Measurements from ENCODE around the gene PDGFA.

PDGFA gene

DNA sequence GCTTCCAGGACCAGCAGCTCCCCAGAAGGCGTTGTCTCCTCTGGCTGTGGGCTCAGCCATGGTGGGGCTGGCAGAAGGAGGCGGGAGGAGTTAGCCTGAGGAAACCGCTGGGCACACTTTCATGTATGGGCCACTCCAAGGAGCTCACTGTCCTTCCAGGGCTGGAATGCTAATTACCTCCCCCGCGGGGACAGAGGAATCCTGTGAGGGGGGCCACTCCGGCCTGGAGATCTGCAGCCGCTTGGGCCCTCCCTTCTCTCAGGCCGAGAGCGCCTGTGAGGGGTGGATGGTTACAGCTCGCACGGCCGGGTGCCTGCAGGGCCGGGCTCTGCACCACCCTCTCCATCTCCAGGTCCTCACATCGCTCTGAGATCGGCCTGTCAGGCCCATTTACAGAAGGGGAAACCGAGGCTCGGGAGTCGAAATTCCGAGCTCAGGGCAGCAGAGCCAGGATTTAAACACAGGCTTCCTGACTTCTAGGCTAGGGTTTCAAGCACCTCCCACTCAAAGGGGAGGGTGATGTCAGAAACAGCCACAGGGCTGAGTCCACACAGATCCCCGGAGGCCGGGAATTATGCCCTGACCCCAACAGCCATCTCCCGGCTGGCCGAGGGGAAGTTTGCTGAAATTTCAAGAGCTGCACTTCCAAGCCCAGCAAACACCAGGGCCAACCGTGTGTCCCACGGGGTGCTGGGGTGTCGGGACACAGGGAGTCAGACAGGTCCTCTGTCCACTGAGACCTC, 59.1 kb downstream of the PDGFA start:
- no peak for DNase-seq
- no peak overlapping the region for H3K27ac ChIP-seq
- no peaks in the 10 kb centered on the region for H3K36me3 ChIP-seq (replicated peaks)
- H3K4me3 ChIP-seq (ENCODE audit: low read depth, low read length), result no peak overlapping the region
- H3K27me3 ChIP-seq (replicated peaks), result no peaks in the 10 kb centered on the region
- TF ChIP-seq, protein P1, sequence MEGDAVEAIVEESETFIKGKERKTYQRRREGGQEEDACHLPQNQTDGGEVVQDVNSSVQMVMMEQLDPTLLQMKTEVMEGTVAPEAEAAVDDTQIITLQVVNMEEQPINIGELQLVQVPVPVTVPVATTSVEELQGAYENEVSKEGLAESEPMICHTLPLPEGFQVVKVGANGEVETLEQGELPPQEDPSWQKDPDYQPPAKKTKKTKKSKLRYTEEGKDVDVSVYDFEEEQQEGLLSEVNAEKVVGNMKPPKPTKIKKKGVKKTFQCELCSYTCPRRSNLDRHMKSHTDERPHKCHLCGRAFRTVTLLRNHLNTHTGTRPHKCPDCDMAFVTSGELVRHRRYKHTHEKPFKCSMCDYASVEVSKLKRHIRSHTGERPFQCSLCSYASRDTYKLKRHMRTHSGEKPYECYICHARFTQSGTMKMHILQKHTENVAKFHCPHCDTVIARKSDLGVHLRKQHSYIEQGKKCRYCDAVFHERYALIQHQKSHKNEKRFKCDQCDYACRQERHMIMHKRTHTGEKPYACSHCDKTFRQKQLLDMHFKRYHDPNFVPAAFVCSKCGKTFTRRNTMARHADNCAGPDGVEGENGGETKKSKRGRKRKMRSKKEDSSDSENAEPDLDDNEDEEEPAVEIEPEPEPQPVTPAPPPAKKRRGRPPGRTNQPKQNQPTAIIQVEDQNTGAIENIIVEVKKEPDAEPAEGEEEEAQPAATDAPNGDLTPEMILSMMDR (IDR thresholded peaks at IDR 0.05; ENCODE audit: low read depth, low read length, missing control alignments), result no peak
- in situ Hi-C loops (cut with HindIII; ENCODE audit: low pct_ligation_motif_present, low sequenced_read_pairs), result no loop called here

DNA sequence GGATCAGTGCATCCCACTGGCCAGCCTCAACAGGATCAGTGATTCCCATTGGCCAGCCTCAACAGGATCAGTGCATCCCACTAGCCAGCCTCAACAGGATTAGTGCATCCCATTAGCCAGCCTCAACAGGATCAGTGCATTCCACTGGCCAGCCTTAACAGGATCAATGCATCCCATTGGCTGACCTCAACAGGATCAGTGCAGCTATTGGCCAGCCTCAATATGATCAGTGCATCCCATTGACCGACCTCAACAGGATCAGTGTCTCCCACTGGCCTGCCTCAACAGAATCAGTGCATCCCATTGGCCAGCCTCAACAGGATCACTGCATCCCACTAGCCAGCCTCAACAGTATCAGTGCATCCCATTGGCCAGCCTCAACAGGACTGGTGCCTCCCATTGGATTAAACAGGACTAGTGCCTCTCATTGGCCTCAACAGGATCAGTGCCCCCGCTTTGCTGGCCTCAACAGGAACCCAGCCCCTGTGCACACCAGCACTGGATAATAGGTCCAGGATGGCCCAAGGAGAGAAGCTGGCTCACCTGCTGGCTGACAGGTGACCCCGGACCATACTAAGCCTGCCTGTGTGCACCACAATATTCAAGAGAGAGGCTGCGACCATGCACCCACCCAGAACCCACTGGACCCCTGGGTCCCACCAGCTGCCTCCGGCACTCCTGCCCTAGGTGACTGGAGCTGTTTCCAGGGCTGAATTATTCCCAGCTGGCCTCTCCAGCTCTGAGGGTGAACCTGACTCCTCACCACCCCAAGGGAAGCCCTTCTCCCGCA, 59.9 kb downstream of the PDGFA start:
- no peak for DNase-seq
- no peaks in the 10 kb centered on the region for H3K36me3 ChIP-seq (replicated peaks)
- TF ChIP-seq, protein P1 (IDR thresholded peaks at IDR 0.05; ENCODE audit: low read depth, low read length, missing control alignments), result no peak
- H3K4me3 ChIP-seq (ENCODE audit: low read depth, low read length), result no peak overlapping the region
- no peaks in the 10 kb centered on the region for H3K27me3 ChIP-seq (replicated peaks)
- no peak overlapping the region for H3K27ac ChIP-seq
- in situ Hi-C loops (cut with HindIII; ENCODE audit: low pct_ligation_motif_present, low sequenced_read_pairs), result no loop called here

DNA sequence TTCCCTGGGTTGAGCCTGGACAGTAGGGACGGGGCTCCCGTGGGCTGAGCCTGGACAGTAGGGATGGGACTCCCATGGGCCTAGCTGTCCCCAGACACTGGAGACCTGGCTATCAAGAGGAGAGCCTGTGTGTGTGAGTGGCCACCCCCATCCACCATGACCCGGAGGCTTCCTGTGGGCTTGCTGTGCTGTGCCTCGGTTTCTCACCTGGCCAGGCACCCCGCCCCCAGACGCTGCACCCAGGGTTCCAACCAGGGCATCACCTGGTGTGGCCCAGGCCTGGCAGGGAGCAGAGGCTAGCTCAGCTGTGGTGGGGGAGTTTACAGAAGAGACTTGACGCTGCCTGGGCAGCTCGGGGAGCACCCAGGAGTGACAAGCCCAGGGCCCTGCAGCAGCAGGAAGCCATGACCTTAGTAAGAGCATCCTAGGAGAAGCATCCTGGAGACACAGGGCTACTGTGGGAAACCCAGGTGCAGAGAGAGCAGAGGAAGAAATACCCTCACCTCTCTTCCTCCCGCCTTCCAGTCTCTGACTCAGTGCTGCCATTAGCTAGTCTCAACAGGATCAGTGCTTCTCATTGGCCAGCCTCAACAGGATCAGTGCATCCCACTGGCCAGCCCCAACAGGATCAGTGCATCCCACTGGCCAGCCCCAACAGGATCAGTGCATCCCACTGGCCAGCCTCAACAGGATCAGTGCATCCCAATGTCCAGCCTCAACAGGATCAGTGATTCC, 61.0 kb downstream of the PDGFA start:
- in situ Hi-C loops (cut with HindIII; ENCODE audit: low pct_ligation_motif_present, low sequenced_read_pairs), result no loop called here
- Histone ChIP-seq H3K27me3 (replicated peaks) (no peaks in the 10 kb centered on the region), H3K4me3 (ENCODE audit: low read depth, low read length) (no peak overlapping the region), H3K27ac (no peak overlapping the region), H3K36me3 (replicated peaks) (no peaks in the 10 kb centered on the region)
- no peak for DNase-seq
- TF ChIP-seq, protein P1 (IDR thresholded peaks at IDR 0.05; ENCODE audit: low read depth, low read length, missing control alignments), result no peak

DNA sequence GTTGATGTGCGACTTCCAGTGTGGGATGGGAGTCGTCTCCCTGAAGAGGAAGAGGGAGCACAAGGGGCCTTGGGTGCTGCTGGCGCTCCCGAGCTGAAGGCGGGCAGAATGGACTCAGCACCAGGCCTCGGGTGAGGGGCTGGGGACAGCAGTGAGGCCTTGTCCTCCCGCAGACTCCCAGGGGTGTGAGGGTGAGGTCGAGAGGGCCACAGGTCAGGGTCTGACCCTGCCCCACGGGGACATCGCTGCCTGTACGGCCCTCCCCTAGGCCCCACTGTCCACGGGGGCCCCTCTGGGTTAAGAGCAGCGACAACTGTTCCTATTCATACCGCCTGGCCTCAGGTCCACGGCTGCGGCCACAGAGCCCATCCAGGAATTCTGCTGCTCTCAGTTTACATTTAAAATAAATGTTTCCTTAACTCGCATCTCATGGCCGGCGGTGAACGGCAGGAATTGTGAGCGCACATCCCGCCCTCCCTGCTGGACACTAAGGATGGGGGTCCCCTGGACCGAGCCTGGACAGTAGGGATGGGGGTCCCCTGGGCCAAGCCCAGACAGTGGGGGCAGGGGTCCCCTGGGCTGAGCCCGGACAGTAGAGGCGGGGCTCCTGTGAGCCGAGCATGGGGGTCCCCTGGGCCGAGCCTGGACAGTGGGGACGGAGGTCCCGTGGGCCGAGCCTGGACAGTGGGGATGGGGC, 61.7 kb downstream of the PDGFA start:
- TF ChIP-seq, protein P1 (IDR thresholded peaks at IDR 0.05; ENCODE audit: low read depth, low read length, missing control alignments), result no peak
- in situ Hi-C loops (cut with HindIII; ENCODE audit: low pct_ligation_motif_present, low sequenced_read_pairs), result no loop called here
- no peak for DNase-seq
- H3K27me3 ChIP-seq (replicated peaks), result no peaks in the 10 kb centered on the region
- H3K36me3 ChIP-seq (replicated peaks), result no peaks in the 10 kb centered on the region
- no peak overlapping the region for H3K4me3 ChIP-seq (ENCODE audit: low read depth, low read length)
- no peak overlapping the region for H3K27ac ChIP-seq

DNA sequence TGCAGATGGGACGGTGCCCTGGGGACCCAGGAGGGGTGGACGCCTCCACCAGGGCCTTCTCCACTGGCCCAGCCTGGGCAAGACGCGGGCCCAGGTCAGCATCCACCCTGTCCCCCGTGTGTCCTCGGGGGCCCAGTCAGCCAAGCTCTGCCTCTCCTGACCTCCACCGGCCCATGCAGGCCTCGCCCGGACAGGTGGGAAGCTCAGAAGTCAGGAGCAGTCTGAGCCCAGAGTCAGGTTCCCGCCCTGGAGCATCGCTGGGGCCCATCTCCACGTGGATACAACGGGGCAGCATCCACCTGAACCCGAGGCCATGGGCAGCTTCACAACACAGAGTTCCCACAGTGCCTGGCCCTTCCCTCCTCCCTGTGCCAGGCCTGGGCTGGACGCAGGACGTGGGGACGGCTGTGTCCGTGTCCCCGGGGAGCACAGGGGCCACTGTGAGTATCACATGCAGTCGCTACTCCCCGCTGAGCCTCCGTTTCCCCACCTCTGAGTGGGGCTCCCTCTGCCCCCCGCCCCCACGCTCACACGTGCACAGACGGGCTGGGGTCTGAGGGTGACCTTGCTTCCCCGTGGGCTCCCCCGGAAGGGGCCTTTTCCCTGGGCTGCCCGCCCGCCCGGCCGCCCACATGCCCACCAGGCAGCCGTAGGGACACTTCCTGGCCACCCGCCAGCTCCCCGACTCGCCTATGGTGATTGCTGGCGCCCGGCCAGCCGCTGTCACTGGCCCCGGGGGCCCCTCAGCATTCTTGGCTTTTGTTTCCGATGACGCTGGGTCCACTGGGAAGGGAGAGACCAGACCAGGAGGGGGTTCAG, 64.3 kb downstream of the PDGFA start:
- Histone ChIP-seq H3K4me3 (ENCODE audit: low read depth, low read length) (no peak overlapping the region), H3K27me3 (replicated peaks) (no peaks in the 10 kb centered on the region), H3K36me3 (replicated peaks) (no peaks in the 10 kb centered on the region), H3K27ac (no peak overlapping the region)
- TF ChIP-seq, protein P1 (IDR thresholded peaks at IDR 0.05; ENCODE audit: low read depth, low read length, missing control alignments), result no peak
- in situ Hi-C loops (cut with HindIII; ENCODE audit: low pct_ligation_motif_present, low sequenced_read_pairs), result no loop called here
- DNase-seq, result no peak

Measured in brain microvascular endothelial cell (primary cell).